Raji (cell line): ENCODE data around the gene GRB14.

Source experiments
- POLR2A ChIP-seq: IDR thresholded peaks from 2 replicates; pipeline ENCODE4 v1.6.1; 2011; ENCODE audit warnings: low read depth, low read length, control low read depth; ENCODE audit not compliant: insufficient read depth

The GRB14 gene

DNA sequence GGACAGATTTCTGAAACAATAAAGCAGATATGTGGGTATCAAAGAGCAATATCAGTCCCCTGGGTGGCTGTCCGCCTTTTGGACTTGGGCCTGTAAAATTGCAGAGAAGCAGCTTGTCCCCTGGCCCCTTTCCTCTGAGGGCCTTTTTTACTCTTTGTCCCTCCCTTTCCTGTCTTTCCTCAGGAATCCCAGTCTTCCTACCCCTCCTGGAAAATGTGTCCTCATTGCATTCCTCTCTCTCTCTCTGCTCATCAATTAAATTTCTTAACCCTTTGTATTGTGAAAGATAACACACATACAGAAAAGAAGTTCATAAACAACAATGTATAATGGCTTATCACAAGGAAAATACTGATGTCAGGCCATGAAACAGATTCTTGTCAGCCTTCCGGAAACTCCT lies 3.0 kb upstream of the GRB14 start:
- no peak for TF ChIP-seq POLR2A

DNA sequence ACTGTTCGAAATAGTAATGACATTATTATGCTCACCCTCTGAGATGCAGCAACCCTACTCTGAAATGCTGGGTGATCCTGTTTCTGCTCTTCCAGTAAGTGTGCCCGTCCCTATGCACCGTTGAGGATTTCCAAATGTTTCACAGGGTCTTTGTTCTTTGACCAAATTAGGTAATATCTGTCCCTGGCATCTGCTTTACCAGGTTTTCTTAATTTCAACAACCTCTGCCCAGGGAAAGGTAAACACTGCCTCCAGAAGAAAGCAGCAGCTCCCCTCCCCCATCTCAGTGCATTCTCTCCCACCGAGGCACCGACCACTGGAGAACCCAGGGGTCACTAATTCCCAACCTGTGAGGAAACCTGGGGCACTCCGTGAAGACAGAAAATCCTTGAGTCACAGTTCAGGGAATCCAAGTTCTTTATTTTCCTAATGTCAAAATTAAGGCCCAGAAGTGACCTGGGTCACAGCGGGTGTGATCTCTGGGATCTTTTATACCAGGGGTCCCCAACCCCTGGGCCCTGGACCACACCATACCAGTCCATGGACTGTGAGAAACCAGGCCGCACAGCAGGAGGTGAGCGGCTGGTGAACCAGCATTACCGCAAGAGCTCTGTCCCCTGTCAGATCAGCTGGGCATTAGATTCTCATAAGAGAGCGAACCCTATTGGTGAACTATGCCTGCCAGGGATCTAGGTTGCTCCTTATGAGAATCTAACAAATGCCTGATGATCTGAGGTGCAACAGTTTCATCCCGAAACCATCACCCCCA lies 1.2 kb upstream of the GRB14 start:
- TF ChIP-seq POLR2A: no peak

DNA sequence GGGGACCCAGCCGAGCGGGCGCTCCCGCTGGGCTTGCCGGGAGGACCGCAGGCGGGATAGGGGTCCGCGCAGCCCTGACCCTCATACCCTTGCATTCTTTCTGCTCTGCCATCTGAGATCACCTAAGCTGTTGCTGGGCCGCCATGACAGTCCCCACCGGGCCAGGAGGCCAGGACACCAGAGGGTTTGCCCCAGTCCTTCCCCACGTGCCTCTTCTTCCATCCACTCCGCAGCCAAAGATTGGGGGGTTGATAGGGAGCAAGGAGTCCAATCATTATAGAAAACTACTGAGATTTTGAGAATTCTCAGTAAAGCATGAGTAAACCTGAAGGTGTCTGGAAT lies 453 bp upstream of the GRB14 start:
- TF ChIP-seq POLR2A: no peak

DNA sequence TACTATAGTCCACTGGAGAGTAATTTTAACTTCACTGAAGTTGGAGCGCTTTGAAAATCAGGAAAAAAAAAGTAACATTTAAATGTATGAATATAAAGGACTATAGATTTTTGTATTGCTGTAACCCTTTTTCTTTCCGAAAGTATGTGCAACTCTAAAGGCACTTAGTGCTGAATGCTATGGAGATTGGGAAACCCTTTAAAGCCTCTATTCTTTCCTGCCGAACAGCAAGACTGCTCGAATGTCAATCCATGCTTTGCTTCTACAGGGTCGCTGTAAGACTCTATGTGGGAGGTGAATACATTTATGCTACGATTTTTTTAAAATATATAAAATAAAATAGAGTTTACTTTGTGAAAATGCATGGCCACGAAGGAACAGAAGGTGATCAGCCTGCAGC lies 825 bp downstream of the GRB14 start:
- TF ChIP-seq POLR2A: no peak

DNA sequence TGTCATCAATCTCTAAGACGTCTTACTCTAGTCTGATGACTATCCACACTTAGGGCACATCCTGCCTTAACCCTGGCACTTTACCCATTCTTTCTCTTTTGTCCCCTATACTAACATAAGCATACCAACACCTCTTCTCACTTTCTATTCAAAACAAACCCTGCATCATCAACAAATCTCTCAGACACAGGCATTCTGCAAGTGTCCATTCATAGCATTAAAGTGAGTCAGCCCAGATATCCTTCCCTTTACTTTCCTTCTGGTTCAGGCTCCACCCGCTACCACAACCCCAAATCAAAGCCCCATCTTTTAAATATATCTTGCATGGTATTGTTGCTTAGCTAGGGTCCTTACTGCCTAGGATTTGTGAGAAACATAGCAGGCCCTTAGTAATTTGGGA lies 3.8 kb downstream of the GRB14 start:
- TF ChIP-seq POLR2A: no peak

DNA sequence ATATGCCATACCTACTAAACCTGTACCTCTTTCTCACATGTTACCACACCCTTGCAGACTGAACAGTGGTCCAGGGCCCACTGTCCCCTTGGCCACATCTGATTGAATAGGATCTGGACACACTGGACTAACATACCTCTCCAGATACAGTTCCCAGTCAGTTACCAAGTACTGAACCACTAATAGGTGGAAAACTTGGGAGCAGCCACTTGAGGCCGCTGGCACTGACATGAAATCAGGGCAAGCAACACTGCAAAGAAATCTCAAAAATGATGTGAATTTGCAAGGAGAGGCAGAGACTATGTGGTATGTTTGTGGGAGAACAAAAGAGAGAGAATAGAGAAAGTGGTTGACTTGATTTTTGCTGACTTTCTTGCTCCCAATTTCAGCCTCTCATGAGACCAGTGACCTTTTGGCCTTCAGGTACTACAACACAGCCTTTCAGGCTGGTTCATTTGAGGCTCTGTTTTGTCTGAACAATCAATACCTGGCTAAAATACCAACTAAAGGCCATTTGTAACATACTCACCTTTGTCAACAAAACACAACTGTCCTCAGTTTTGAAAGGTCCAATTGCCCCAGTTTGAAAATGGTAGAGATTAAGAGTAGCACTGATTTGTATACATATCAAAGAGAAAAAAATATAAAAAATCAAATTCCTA lies 7.8 kb downstream of the GRB14 start:
- no peak for TF ChIP-seq POLR2A

DNA sequence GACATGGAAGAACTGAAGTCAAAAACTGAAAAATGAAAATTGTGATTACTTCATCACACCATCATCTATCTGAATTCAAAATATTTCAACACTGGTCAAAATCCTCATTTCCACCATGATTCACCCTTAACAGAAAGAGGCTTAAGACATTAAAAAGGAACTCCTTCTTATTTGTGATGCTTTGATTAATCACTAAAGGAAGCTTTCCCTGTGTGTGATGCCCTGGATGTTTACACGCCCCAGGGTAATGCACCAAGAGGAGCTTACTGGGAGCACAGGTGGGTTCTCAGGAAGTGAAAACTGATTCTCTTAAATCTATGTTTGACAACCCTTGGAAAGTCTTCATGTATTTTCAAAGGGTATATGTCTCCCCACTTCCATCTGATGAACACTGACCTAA lies 11.5 kb downstream of the GRB14 start:
- no peak for TF ChIP-seq POLR2A

DNA sequence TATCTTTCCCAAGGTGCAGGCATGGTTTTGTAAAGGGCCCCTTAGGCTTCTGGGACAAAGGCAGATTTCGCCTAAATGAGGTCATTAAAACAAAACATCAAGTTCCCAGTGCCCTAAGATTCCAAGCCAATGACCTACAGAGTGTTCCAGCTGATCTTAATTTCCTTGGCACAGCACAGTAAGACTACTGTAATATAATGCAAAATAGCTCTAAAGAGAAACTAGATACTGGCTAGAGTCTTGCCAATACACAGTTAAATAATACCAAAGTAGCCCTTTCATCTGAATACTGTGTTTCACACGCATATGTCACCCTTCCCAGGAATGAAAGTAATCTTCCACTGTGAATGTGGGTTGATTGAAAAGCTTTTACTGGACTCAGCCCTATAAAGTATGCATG lies 14.7 kb downstream of the GRB14 start:
- TF ChIP-seq POLR2A: no peak

DNA sequence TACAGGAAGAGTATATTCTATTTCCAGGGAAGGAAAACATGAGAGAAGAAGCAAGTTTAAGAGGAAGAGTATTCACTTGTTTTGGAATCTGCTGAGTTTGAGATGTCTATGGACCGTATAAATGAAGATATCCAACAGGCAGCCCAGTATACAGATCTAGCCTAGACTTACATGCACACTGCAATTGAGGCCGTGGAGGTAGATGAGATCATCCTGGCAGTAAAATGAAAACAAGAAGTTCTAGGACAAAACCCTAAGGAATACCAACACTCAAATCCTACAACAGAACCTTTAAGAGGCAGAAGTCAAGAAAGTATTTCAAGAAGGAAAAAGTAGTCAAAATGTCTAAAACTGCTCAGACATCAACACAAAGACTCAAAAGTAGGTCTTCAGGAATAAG lies 16.0 kb downstream of the GRB14 start:
- no peak for TF ChIP-seq POLR2A

DNA sequence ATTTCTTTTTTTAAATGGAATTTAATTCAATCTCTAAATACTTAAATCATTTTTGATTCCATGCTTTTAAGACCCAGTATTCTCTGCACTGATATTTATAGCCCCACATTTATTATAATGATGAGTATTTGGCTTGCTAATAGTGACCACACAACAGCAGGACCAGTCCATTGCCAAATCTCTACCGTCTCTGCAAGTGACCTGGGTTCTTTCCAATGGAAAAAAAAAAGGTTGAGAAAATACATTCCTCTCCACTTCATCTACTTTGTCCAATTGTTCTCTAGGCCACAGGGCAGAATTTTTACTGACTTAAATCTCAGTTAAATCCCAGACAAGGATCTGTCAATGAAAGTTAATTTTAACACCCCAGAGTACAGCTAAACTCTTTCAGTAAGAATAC lies 20.5 kb downstream of the GRB14 start:
- TF ChIP-seq POLR2A: no peak

DNA sequence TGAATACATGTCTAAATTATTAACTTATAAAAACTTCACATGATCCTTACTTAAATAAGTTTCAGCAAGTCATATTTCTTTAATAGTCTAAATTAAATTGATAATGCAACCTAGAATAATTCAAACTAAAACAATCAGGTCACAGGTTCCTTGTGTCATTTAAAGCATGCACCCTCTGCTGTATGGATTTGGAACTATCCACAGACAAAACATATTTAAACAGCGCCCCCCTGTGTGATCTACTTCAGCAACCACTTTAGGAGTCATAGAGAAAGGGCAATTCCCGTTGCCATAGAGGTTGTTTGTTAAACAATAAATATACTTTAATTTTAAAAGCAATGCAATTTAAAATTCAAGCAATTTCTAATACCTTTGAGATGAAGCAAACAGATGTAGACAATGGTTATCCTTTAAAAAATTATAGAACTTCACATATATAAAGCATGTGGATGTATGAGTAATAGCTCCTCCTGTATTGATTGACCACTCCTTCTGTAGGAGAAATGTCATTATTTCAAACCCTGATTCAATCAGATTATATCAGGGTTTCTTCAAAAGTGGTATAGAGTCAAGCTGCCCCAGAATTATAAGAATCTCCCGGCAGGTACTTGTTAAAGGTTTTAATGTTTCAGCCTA lies 21.2 kb downstream of the GRB14 start:
- TF ChIP-seq POLR2A: no peak

DNA sequence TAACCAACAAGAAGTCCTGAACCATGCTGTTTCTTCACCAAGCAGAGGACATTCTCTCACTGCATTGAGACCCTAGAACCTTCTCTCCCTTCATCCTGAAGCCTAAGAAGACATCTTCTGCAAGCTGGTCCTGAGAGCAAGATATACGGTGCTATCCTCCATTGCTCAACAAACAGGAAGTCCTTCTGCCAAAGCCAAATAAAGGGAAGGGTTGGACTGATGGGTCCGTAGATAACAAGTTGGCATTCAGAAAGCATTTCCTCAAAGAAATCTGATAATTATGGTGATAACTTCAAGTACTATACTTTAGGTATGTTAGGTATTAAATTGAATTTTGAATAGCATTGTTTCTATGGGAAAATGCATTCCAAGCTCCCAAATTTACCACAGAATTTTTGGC lies 23.3 kb downstream of the GRB14 start:
- TF ChIP-seq POLR2A: no peak

DNA sequence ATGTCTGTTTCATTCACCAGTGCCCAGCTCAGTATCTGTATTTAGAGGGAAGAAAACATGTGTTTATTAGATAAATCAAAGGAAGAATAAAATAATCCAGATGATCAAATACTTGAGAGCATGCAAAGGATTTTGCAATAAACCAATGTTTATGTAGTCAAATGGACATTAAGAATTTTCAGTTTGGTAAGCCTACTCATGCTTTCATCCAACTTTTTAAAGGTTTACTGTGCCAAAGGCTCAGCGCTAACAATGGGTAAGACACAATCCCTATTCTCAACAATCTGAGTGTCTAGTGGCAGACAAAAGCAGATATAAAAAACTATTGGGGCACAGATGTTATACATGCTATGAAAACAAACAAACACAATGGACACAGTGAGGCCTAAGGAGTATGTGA lies 26.3 kb downstream of the GRB14 start:
- TF ChIP-seq POLR2A: no peak

DNA sequence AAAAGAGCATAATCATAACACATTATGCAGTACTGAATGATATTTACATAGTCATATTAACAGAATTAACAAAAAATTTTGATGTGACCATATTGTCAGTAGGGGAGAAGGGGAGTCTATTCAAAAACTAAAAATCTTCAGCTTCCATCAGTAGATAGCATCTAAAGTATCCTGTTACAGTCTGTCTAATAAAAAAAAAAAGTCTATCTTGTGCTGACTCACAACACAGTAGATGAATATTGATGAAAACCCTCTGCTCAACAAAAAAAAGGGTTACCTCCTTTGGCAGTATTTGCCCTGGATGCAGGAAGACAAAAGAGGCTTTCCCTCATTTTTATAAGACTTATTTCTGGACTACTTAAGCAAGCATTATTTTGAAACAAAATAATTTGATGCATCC lies 27.3 kb downstream of the GRB14 start:
- no peak for TF ChIP-seq POLR2A

DNA sequence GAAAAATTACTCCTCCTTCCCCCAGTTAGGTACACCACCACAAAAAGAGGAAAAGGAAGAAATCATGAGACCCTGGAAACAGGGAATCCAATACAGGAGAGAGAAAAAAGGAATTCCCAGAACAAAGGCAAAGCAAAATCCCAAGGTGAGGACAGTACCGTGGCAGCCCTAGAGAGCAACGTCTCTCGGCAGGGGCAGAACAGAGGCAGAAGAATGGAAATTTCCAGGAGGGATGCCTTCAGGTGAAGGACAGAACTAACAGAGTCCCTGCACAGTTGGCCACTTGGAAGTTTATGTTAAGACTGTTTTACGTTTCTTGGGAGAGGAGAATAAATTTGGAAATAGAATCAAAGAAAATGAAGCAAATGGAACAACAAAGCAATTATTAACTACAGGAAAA lies 27.7 kb downstream of the GRB14 start:
- TF ChIP-seq POLR2A: no peak

DNA sequence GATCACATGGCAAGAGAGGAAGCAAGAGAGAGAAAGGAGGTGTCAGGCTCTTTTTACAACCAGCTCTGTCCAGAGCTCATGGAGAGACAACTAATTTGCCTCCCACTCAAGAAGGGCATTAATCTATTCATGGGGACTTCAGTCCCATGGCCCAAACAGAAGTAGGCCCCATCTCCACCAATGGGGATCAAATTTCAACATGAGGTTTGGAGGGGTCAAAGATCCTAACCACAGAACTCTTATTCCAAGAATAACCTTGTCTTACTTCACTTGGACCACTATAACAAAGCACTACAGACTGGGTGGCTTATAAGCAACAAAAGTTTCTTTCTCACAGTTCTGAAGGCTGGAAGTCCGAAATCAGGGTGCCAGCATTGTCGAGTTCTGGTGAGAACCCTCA lies 31.8 kb downstream of the GRB14 start:
- no peak for TF ChIP-seq POLR2A
